ENCODE measurements around the gene PHOSPHO2. TPM values are rescaled to one million over a fixed set of nuclear protein-coding genes. Genes with fewer than 3 reads are reported as not detected.

The PHOSPHO2 gene
- total RNA-seq, 4 donors from 2014 or later: 3.5 to 5.6 (median 4.4) TPM

- DNase-seq (ENCODE audit: low spot score in 2 of 2): no peak
- WGBS: 78% methylated on average over 1 of the region's 1 CpG
- no peaks in the 10 kb centered on the region for H3K9me3 ChIP-seq
Measured at GRCh38 chr2:169664600-169664977, 29.7 kb upstream of the PHOSPHO2 start.

DNA sequence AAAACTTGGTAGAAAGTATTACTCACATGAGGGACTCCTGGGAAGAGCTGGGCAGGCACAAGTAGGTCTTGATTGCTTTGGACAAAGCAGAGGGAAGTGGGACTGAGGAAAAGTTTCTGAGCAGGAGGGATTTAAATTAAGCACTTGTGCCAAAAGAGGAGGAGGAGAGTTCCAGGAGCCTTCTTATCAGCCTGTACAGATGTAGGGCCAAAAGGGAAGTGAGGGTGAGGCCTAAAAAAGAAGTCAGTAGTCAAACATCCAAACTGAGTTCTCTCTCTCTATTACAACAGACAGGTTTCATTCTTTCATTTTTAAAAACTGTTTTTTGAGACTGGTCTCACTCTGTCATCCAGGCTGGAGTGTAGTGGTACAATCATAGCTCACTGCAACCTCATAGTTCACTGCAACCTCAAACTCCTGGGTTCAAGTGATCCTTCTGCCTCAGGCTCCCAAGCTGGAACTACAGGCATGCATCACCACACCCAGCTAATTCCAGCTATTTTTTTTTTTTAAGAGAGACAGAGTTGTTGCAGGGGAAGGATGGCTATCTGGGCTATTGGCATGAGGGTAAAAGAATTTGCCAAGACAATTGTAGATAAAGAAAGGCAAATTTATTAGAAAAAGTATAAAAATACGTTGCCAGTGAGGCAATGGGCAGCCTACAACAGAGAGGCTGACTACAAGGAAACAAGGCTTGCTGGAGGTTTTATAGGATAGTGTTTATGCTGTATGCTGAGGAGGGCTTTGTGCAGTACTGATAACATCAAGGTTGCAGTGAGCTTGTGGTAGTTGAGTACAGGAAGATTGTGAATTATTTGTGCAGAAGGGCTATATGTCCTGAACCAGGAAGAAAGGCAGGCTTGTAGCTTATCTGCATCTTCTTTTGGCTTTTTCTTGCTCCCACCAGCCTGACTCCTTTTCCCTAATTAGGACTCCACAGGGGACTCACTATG, 29.0 kb upstream of the PHOSPHO2 start:
- H3K27ac ChIP-seq: no peak overlapping the region
- no peaks in the 10 kb centered on the region for H3K27me3 ChIP-seq
- no peak overlapping the region for H3K4me3 ChIP-seq
- WGBS: 72% methylated on average over 1 of the region's 1 CpG
- no peaks in the 10 kb centered on the region for H3K4me1 ChIP-seq
- TF ChIP-seq, protein P1, sequence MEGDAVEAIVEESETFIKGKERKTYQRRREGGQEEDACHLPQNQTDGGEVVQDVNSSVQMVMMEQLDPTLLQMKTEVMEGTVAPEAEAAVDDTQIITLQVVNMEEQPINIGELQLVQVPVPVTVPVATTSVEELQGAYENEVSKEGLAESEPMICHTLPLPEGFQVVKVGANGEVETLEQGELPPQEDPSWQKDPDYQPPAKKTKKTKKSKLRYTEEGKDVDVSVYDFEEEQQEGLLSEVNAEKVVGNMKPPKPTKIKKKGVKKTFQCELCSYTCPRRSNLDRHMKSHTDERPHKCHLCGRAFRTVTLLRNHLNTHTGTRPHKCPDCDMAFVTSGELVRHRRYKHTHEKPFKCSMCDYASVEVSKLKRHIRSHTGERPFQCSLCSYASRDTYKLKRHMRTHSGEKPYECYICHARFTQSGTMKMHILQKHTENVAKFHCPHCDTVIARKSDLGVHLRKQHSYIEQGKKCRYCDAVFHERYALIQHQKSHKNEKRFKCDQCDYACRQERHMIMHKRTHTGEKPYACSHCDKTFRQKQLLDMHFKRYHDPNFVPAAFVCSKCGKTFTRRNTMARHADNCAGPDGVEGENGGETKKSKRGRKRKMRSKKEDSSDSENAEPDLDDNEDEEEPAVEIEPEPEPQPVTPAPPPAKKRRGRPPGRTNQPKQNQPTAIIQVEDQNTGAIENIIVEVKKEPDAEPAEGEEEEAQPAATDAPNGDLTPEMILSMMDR (IDR thresholded peaks at IDR 0.05): no peak
- no peak for TF ChIP-seq POLR2AphosphoS5 (IDR thresholded peaks at IDR 0.05)
- no peak for TF ChIP-seq POLR2A (IDR thresholded peaks at IDR 0.05)
- no peak for TF ChIP-seq EP300 (IDR thresholded peaks at IDR 0.05)
- no peaks in the 10 kb centered on the region for H3K36me3 ChIP-seq
- DNase-seq (ENCODE audit: low spot score in 2 of 2): no peak
- H3K9me3 ChIP-seq: no peaks in the 10 kb centered on the region

More at GRCh38 chr2:169664600-169664977, 29.7 kb upstream of the PHOSPHO2 start:
- Histone ChIP-seq H3K27ac (no peak overlapping the region), H3K4me1 (no peaks in the 10 kb centered on the region), H3K36me3 (no peaks in the 10 kb centered on the region), H3K27me3 (no peaks in the 10 kb centered on the region), H3K4me3 (no peak overlapping the region)
- TF ChIP-seq POLR2AphosphoS5 (IDR thresholded peaks at IDR 0.05): no peak
- TF ChIP-seq, protein P1 (IDR thresholded peaks at IDR 0.05): no peak
- no peak for TF ChIP-seq EP300 (IDR thresholded peaks at IDR 0.05)
- TF ChIP-seq POLR2A (IDR thresholded peaks at IDR 0.05): no peak

DNA sequence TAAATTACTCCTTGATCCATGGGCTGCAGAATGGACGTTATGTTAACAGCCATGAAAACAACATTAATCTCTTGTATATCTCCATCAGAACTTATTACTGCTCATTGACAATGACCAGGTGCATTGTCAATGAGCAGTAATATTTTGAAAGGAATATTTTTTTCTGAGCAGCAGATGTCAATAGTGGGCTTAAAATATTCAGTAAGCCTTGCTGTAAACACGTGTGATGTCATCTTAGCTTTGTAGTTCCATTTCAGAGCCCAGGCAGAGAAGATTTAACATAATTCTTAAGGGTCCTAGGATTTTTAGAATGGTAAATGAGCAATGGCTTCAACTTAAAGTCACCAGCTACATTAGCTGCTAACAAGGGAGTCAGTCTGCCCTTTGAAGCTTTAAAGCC, 26.7 kb upstream of the PHOSPHO2 start:
- no peak for DNase-seq (ENCODE audit: low spot score in 2 of 2)
- WGBS: 34% methylated on average over 2 of the region's 2 CpGs
- H3K27ac ChIP-seq: no peak overlapping the region
- H3K4me3 ChIP-seq: no peak overlapping the region
- TF ChIP-seq, protein P1 (IDR thresholded peaks at IDR 0.05): no peak
- TF ChIP-seq POLR2A (IDR thresholded peaks at IDR 0.05) (no peak), EP300 (IDR thresholded peaks at IDR 0.05) (no peak), POLR2AphosphoS5 (IDR thresholded peaks at IDR 0.05) (no peak)
- H3K4me1 ChIP-seq: no peaks in the 10 kb centered on the region
- H3K9me3 ChIP-seq: no peaks in the 10 kb centered on the region
- no peaks in the 10 kb centered on the region for H3K36me3 ChIP-seq
- no peaks in the 10 kb centered on the region for H3K27me3 ChIP-seq

GRCh38 chr2:169670215-169670651, 24.0 kb upstream of the PHOSPHO2 start:
- TF ChIP-seq, protein P1 (IDR thresholded peaks at IDR 0.05): no peak
- TF ChIP-seq EP300 (IDR thresholded peaks at IDR 0.05) (no peak), POLR2A (IDR thresholded peaks at IDR 0.05) (no peak), POLR2AphosphoS5 (IDR thresholded peaks at IDR 0.05) (no peak)
- WGBS: 91% methylated on average over 2 of the region's 2 CpGs
- no peak overlapping the region for H3K27ac ChIP-seq
- H3K27me3 ChIP-seq: no peaks in the 10 kb centered on the region
- H3K36me3 ChIP-seq: no peaks in the 10 kb centered on the region
- no peak overlapping the region for H3K4me3 ChIP-seq
- DNase-seq (ENCODE audit: low spot score in 2 of 2): no peak
- no peaks in the 10 kb centered on the region for H3K9me3 ChIP-seq
- no peaks in the 10 kb centered on the region for H3K4me1 ChIP-seq

DNA sequence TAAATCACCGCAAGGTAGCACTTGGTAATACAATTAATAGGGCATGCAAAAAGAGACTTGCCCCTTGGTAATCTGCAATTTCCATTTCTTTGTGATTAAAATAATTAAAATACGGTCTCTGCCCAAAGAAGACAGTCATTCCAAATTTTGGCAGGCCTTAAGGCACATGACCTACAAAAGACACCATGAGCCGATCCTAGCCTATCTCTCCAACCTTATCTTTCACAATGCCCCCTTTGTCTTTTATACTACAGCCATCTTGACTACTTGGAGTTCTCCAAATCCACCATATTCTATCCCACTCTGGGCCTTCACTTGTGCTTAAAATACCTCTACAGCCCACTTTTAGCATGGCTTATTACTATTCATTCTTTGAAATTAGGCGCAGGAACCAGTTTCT, 23.3 kb upstream of the PHOSPHO2 start:
- no peak for DNase-seq (ENCODE audit: low spot score in 2 of 2)
- Histone ChIP-seq H3K27ac (no peak overlapping the region), H3K27me3 (no peaks in the 10 kb centered on the region), H3K36me3 (no peaks in the 10 kb centered on the region), H3K4me1 (no peaks in the 10 kb centered on the region), H3K9me3 (no peaks in the 10 kb centered on the region), H3K4me3 (no peak overlapping the region)
- TF ChIP-seq, protein P1 (IDR thresholded peaks at IDR 0.05): no peak
- TF ChIP-seq POLR2AphosphoS5 (IDR thresholded peaks at IDR 0.05): no peak
- TF ChIP-seq POLR2A (IDR thresholded peaks at IDR 0.05): no peak
- WGBS: 96% methylated on average over 4 of the region's 4 CpGs

Data from suprapubic skin (tissue), 4 donors.